Measurements from ENCODE around the gene IFNA1. TPM values are rescaled to one million over a fixed set of nuclear protein-coding genes. Genes with fewer than 3 reads are reported as not detected.
A peak's percentile ranks its signal among the peaks of the same experiment; 100 is the strongest.
"Not testable (repeated sequence)": the region's sequence is repeated elsewhere in the genome, so short reads cannot be mapped to it uniquely, and the experiment has no call there.

The IFNA1 gene
- not detected for polyA plus RNA-seq (2013, experiment 1 of 2; ENCODE audit: insufficient read length)
- polyA plus RNA-seq (2013, experiment 2 of 2; ENCODE audit: insufficient read length), result not detected

DNA sequence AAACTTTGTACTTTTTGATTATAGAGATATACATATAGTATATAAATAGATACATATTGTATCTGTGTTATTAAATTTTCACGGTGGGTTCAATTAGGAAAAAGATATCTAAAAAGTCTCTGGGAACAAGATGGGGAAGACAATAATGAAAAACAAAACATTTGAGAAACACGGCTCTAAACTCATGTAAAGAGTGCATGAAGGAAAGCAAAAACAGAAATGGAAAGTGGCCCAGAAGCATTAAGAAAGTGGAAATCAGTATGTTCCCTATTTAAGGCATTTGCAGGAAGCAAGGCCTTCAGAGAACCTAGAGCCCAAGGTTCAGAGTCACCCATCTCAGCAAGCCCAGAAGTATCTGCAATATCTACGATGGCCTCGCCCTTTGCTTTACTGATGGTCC is at the start of gene IFNA1:
TSS of gene IFNA1 (plus strand) at position 301 of the 400 bp plus-strand sequence. CDS start at position 370, 69 bp downstream.
- no peak for DNase-seq

DNA sequence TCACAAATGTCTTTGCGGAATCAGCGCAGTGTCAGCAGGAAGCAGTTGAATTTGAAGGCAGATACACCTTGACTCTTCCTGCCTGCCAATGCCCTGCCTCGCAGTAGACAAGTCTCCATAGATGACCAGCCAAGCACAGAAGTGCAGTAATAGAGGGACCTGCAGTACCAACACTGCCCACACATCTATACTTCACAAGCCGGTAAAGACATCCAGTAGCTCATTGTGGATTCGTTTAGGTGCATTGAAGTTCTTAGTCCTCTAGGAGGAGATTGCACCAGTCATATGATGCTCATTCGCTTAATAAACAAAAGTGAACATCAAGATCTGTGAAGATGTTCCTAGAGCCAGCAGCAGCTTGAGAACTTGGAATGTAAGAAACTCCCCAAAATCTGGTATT is 48.0 kb upstream of the IFNA1 start:
- peak; percentile 11 for DNase-seq

GRCh38 chr9:21395778-21396717 is 44.2 kb upstream of the IFNA1 start:
- DNase-seq, result peak; percentile 25

DNA sequence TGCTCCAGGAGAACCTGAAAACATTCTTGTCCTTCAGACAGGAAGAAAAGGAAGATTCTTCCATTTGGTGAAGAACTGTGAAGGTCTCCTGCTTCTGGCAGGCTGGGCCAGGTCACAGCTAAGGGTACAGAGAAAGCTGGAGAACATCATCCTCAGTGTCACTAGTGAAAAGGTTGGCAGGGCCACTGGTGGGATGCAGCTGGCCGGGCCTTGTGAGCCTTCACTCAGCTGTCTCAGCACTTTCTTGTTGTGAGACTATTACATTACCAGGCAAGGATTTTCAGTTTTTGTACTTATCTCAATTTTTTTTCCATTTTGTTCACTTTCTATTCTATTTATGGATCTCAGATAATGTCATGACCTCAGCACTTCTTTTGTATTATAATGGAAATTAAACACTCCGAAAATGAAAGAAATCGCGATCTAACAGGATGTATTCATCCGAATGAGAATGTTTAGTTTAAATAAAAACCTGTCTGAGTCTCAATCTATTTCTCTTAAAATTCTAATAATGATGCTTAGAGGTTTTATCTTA is 41.2 kb upstream of the IFNA1 start:
- DNase-seq, result no peak

GRCh38 chr9:21399956-21400355 is 40.3 kb upstream of the IFNA1 start:
- DNase-seq, result no peak

GRCh38 chr9:21402386-21403251 is 37.6 kb upstream of the IFNA1 start:
- DNase-seq, result no peak

GRCh38 chr9:21404146-21404545 is 36.1 kb upstream of the IFNA1 start:
- DNase-seq, result peak; percentile 13

- no peak for DNase-seq
These were observed 31.4 kb upstream of the IFNA1 start, which contains the start of gene IFNA8 for GRCh38 chr9:21408817-21409216. Gene IFNA8 (plus strand): TSS chr9:21409117. CDS start chr9:21409177, 60 bp downstream.

DNA sequence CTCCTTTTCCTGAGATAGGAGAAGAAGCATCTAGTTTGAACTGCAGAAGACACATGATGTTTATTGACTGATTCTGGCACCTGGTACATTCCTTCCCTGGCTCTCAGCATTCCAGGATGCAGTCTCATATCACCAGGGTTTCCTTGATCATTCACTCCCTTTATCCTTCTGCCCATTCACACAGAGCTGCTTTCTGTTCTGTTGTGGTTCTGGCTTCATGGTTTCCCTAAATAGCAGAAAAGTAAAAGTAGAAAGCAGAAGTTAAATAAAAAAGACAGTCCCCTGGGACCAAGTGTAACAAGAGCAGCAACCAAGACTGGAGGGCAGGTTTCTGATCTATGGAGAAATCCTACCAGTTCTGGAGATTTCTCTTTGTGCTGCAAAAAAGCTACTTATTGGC is 28.1 kb upstream of the IFNA1 start:
- DNase-seq, result no peak

- DNase-seq, result no peak
These were observed 27.1 kb upstream of the IFNA1 start for GRCh38 chr9:21413151-21413550.

DNA sequence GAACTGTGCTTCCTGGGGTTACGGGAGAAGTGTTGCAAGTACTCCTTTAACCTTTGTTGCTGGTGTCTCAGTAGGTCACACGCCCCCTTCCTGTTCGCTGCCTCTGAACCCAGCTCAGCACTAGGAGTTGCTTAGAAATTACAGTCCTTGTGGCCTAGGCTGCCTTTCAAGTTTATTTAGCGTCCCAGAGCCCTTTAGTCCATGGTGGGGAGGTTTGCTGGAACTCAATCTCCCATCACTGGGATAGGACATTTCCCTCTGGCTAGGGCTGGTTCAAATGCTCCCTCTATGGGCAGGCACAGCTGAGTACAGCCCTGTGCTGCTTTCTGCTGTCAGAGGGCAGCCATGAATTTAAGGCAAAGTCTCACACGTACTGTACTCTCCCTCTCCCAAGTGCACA is 26.6 kb upstream of the IFNA1 start:
- no peak for DNase-seq

- DNase-seq, result no peak
These were observed 25.9 kb upstream of the IFNA1 start for GRCh38 chr9:21414220-21414940.

- DNase-seq, result no peak
These were observed 24.6 kb upstream of the IFNA1 start for GRCh38 chr9:21415493-21416267.

DNA sequence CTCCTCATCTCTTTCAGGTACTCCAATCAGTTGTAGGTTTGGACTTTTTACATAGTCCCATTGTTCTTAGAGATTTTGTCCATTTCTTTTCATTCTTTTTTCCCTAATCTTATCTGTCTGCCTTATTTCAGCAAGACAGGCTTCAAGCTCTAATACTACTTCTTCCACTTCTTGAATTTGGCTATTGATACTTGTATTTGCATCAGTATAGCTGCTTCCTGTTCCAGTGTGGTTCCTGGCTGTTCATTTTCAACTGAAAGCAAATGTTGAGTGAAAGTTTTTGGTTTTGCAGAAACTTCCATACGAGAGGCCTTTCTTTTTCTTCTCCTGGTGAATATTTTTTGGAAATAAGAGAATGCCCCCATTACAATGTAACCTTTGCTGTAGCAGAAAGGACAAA is 12.0 kb upstream of the IFNA1 start:
- DNase-seq, result no peak

DNA sequence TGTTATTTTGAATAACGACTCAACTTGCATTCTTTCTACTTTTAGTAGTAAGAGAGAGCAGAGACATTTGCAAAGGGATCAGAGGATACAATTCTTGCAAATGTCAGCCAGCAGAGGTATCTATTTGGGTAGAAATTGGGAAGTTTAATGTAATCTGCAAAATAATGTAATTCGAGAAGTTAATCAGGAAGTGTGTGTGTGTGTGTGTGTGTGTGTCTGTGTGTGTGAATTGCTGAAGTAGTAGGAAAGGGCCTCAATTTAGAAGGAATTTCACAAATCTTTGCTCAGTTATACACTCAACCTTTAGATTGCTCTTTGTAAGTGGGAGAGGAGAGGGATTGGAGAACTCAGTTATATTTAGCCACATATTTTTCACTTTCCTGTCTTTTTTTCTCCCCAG is 11.0 kb upstream of the IFNA1 start:
- DNase-seq, result no peak

DNA sequence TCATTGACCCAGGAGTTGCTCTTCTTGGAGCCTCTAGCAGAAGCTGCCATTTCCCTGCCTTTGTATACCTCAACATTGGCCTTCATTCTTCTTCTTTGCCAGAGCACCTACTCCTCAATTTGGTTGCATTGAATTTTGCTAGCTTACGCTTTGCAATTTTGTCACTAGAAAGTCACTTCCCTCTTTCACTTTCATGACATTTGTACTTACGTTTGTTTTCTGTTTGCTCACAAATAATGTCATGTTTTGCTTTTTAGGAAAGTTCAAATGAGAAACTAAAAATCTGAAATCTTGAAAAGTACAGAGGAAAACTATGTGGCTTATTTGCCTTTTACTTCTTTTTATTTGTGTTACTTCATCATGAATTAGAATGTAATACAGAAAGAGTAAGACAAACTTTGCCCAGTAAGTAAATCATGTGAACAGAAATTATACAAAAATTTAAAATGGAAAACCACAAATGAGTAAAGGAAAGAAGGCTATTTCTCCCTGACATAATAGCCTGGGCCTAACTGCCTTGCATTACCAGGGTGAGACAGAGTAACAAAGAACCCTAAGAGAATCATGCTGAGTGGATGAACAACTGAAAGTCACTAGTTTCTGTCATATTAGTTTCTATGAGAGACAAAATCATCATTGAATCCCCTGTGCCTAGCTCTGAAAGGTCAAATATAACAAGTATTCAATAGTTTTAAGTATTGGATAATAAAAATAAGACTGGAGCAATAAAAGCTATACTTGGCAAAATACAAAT is 7.4 kb upstream of the IFNA1 start:
- DNase-seq, result no peak

DNA sequence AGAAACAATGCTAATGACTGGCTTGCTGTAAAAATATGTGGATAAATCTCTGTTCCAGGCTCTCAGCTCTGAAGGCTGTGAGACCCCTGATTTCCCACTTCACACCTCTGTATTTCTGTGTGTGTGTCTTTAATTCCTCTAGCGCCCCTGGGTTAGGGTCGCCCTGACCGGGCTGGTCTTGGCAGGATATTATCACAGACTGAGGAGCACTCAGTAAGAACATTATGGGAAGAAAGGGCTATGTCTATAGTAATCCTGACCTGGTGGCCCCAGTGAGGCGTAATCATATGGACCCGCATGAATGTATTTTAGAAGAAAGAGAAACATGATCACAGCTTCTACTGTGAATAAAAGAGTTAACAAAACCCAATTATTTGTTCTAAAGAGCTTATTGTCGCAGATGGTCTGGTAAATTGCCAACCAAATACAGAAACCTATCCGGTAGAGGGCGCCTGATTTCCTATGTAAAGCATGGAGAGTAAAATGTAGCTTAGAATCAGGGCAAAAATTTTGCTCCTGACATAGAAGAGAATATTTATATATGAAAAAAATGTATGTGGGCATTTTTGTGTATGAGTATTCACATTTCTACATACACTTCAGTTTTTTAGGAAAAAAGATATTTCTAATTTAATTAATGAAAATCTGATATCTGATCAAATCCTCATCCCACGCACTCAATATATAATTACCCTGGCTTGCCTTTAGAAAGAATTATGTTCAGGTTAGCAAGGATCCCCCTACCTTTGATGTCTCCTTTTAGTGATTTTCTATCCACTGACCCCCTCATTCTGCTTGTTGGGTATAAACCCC is 5.8 kb upstream of the IFNA1 start:
- DNase-seq, result peak; percentile 66

- DNase-seq, result not testable (repeated sequence)
These were observed 5.2 kb upstream of the IFNA1 start for GRCh38 chr9:21435015-21435383.

DNA sequence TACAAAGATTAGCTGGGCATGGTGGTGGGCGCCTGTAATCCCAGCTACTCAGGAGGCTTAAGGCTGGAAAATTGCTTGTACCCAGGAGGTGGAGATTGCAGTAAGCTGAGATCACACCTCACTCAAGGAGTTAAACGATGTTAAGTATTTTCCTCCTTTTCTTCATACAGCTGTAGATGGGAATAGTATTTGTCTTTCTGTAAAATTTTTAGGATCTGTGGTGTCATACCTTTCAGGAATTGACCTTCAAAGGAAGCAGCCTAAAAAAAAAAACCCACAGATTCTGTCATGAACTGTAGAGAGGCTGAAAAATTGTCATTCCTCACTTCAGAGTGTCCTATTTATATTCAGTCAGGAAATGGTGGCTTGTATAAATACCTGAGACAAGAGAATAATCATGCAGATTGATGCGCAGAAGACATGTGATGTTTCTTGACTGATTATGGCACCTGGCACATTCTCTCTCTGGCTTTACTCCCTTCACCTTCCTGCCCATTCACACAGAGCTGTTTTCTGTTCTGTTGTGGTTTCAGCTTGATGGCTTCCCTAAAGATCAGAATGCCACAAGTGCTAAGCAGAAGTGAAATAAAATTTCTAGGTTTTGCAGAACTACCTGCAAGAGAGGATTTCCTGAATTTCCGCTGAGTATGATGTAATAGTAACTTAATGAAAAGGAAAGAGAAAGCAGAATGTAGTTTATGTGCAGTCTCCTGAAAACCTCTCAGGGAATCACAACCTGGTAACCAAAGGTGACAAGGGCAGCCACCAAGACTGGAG is 3.8 kb downstream of the IFNA1 start:
- no peak for DNase-seq

Measured in fibroblast of skin of back (primary cell).